Pancreas (tissue), 10 donors: ENCODE measurements around the gene TMX4. TPM values are rescaled to one million over a fixed set of nuclear protein-coding genes. Genes with fewer than 3 reads are reported as not detected.

Source experiments
- ATAC-seq, 4 donors: fragments of 200-7000 bp; cut with Tn5 transposase; one replicate each; pipeline versions ENCODE4 v1.8.0 to v1.9.1; 2020; ENCODE audit warnings: mild to moderate bottlenecking in 4 of 4, moderate library complexity in 4 of 4
- DNase-seq, 6 donors: peaks; one replicate each; pipeline ENCODE4 v3.0.0-alpha.2; 2020
- FAIRE-seq: peaks from 2 replicates; lab custom pipeline; 2012; peaks lifted over from hg19 to GRCh38; lab: Jason Lieb, UNC
- H3K27ac ChIP-seq, 4 donors: fragments of 200-600 bp; sonication (generic); 1 replicate in 3 of 4; 2 replicates in 1 of 4; pipeline versions ENCODE4 v1.5.0 to v1.8.0; 2020
- H3K27me3 ChIP-seq, 4 donors: fragments of 200-600 bp; one replicate each; pipeline ENCODE4 v1.8.0; 2021
- H3K36me3 ChIP-seq, 3 donors: fragments of 200-600 bp; sonication (generic) in 1 of 3; one replicate each; pipeline versions ENCODE4 v1.5.0 to v1.8.0; 2020 to 2021
- H3K4me1 ChIP-seq, 3 donors: fragments of 200-600 bp; one replicate each; pipeline ENCODE4 v1.8.0; 2021
- H3K4me3 ChIP-seq, 4 donors: fragments of 200-600 bp; sonication (generic) in 2 of 4; one replicate each; pipeline versions ENCODE4 v1.5.0 to v1.8.0; 2020 to 2021
- H3K9me3 ChIP-seq, 4 donors: fragments of 200-600 bp; one replicate each; pipeline ENCODE4 v1.8.0; 2021
- CTCF ChIP-seq, 4 donors: fragments of 200-600 bp; sonication (generic) in 3 of 4; IDR thresholded peaks; one replicate each; pipeline versions ENCODE4 v1.5.0 to v1.8.0; 2021; ENCODE audit warnings: antibody characterized with exemption in 4 of 4
- WGBS, 2 donors: extraction: QIAGEN DNeasy Blood & Tissue Kit; methylation state at CpG; one replicate each; pipeline ENCODE4 v1.1.7; 2013; 5-methylcytosine and 5-hydroxymethylcytosine counted together
- intact Hi-C, 3 donors: fragments of 100-400 bp; cut with DNase I; formaldehyde crosslinking; loops; one replicate each; pipeline versions ENCODE4 v1.11.1 to v1.14.2; 2022
- polyA plus RNA-seq, 2 donors: library from polyadenylated mRNA; stranded (reverse); fragments of 200-250 nt; gene quantifications; one replicate each; pipeline ENCODE4 v1.2.3, GENCODE V29; 2013
- total RNA-seq, 6 donors: library from RNA; stranded (reverse); fragmentation: NEBNext Ultra II Directional in 4 of 6; extraction: Animal tissue kit (Norgen Biotek cat#: 25700) in 4 of 6; gene quantifications; one replicate each; pipeline versions ENCODE4 v1.2.1 to v1.2.4, GENCODE V29; 2021 to 2023
- donor health status: healthy with polysubstance abuse.
- donor health status: DM: no; HTN: no; CAD: no; lungs with moderate emphysema.
- donor health status: DM: no; HTN: no; CAD: no.
- donor health status: control.
- donor health status: control.
- donor health status: Bipolar disorder and iron deficiency.
- donor health status: DM: yes; HTN: yes; CAD: no.
- donor health status: DM: no; HTN: no; CAD: no.
- donor health status: DM: no; HTN: no; CAD: no.
- donor health status: DM: yes; HTN: yes; CAD: no.

TMX4 gene
- total and polyA plus RNA-seq, 8 donors, result 5.6 to 31.6 (median 23.9) TPM

- DNase-seq, result no peak
- no peak for TF ChIP-seq CTCF (IDR thresholded peaks at IDR 0.05)
- no peak overlapping the region for H3K27ac ChIP-seq
- intact Hi-C loops, result no loop called here
- no peak for FAIRE-seq
- H3K36me3 ChIP-seq, result peaks cover 0 to 15% (median 7%) of the 10 kb centered on the region in 3 donors
- peaks cover 0 to 4% (median 0%) of the 10 kb centered on the region in 3 donors for H3K4me1 ChIP-seq
- H3K27me3 ChIP-seq, result no peaks in the 10 kb centered on the region
- ATAC-seq, result no peak
- H3K9me3 ChIP-seq, result no peaks in the 10 kb centered on the region
- H3K4me3 ChIP-seq, result no peak overlapping the region
These were observed 18.8 kb downstream of the TMX4 start for GRCh38 chr20:8000796-8001195.

- DNase-seq, result no peak
- no peaks in the 10 kb centered on the region for H3K9me3 ChIP-seq
- WGBS, 2 donors, result 95 to 96% methylated on average over 3 of the region's 3 CpGs
- no peak overlapping the region for H3K27ac ChIP-seq
- H3K4me3 ChIP-seq, result no peak overlapping the region
- H3K36me3 ChIP-seq, result peaks cover 0 to 15% (median 7%) of the 10 kb centered on the region in 3 donors
- no peaks in the 10 kb centered on the region for H3K27me3 ChIP-seq
- intact Hi-C loops, result no loop called here
- H3K4me1 ChIP-seq, result no peaks in the 10 kb centered on the region
- TF ChIP-seq CTCF (IDR thresholded peaks at IDR 0.05), result no peak
- no peak for FAIRE-seq
- no peak for ATAC-seq
These were observed 22.7 kb downstream of the TMX4 start for GRCh38 chr20:7996898-7997297.

- DNase-seq, result no peak
- Histone ChIP-seq H3K9me3 (no peaks in the 10 kb centered on the region), H3K27ac (no peak overlapping the region), H3K4me3 (no peak overlapping the region), H3K36me3 (peaks cover 0 to 10% (median 7%) of the 10 kb centered on the region in 3 donors), H3K27me3 (no peaks in the 10 kb centered on the region), H3K4me1 (no peaks in the 10 kb centered on the region)
- no peak for ATAC-seq
- TF ChIP-seq CTCF (IDR thresholded peaks at IDR 0.05), result no peak
- intact Hi-C loops, result no loop called here
- FAIRE-seq, result no peak
- WGBS, 2 donors, result 36 to 37% methylated on average over 1 of the region's 1 CpG
These were observed 24.8 kb downstream of the TMX4 start for GRCh38 chr20:7994809-7995208.

- no peak for TF ChIP-seq CTCF (IDR thresholded peaks at IDR 0.05)
- Histone ChIP-seq H3K27ac (no peak overlapping the region), H3K4me3 (no peak overlapping the region), H3K9me3 (no peaks in the 10 kb centered on the region), H3K36me3 (peaks cover 0 to 3% (median 0%) of the 10 kb centered on the region in 3 donors), H3K4me1 (no peaks in the 10 kb centered on the region), H3K27me3 (no peaks in the 10 kb centered on the region)
- WGBS, 2 donors, result 98% methylated on average over 2 of the region's 2 CpGs
- no peak for ATAC-seq
- intact Hi-C loops, result no loop called here
- DNase-seq, result no peak
- FAIRE-seq, result peak; percentile 56
These were observed 25.9 kb downstream of the TMX4 start for GRCh38 chr20:7993703-7994102.

GRCh38 chr20:7993238-7993637 is 26.3 kb downstream of the TMX4 start:
- FAIRE-seq (no peak), DNase-seq (no peak), ATAC-seq (no peak)
- H3K27ac ChIP-seq, result no peak overlapping the region
- no peaks in the 10 kb centered on the region for H3K4me1 ChIP-seq
- intact Hi-C loops, result no loop called here
- H3K27me3 ChIP-seq, result no peaks in the 10 kb centered on the region
- no peaks in the 10 kb centered on the region for H3K36me3 ChIP-seq
- H3K9me3 ChIP-seq, result no peaks in the 10 kb centered on the region
- 90% methylated on average over 2 of the region's 2 CpGs for WGBS, 2 donors
- no peak for TF ChIP-seq CTCF (IDR thresholded peaks at IDR 0.05)
- H3K4me3 ChIP-seq, result no peak overlapping the region
